Stimulated activated CD8-positive, alpha-beta memory T cell treated with anti-CD3 and anti-CD28 coated beads, Interleukin-2, amount 100 ng/mL, for 1 hour (primary cell): Measurements from ENCODE around the gene SERGEF.

Source experiments
- DNase-seq, 2 donors: peaks; one replicate each; pipeline ENCODE4 v3.0.0-alpha.2; 2020; ENCODE audit warnings: low read depth in 2 of 2

SERGEF gene

GRCh38 chr11:18012906-18013781, at the start of gene SERGEF:
TSS of gene SERGEF (minus strand) at chr11:18013047. CDS start at chr11:18013010, 37 bp downstream.
- peak; percentile 78 to 88 for DNase-seq

DNA sequence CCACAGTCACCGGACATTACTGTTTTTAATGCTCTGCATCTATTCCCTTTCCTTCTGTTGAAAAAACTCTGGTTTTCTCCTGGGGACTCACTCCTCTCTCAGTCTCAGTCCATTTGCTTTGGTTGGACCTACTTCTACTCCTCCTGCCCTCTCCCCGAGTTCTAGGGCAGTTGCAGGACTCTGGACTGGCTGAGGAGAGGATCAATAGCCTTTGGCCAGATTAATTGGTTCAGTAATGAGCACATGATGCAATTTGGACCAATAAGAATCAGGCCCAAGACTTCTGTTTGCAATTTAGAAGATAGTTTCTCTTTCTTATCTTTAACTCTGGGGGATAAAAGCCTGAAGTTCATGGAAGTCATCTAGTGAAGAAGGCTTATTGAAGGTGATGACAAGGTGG, 48.5 kb upstream of the SERGEF start:
- no peak for DNase-seq

DNA sequence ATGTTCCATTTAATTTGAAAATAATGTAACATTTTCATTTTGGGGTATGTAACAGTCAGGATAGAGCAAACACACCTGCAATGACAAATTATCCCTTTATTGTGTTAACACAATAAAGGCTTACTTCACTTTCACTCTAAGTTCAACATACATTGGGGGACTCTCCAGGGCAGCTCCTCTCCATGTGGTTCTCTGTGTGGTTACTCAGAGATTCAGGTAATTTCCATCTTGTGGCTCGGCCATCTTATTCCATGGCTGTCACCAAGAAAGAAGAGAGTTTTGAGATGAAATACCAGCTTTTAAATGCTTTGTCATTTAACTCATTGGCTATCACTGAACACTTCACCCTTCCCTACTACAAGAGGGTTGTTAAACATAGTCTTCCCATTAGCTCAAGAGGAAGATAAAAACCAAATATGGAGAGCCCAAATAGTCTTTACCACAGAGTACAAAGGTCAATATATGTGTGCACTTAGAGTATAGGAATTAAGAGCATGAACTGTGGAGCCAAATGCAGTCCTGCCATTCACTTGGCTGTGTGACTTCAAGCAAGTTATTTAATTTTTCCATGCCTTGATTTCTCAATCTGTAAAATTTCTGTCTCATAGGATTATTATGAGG, 43.8 kb upstream of the SERGEF start:
- DNase-seq, result no peak

DNA sequence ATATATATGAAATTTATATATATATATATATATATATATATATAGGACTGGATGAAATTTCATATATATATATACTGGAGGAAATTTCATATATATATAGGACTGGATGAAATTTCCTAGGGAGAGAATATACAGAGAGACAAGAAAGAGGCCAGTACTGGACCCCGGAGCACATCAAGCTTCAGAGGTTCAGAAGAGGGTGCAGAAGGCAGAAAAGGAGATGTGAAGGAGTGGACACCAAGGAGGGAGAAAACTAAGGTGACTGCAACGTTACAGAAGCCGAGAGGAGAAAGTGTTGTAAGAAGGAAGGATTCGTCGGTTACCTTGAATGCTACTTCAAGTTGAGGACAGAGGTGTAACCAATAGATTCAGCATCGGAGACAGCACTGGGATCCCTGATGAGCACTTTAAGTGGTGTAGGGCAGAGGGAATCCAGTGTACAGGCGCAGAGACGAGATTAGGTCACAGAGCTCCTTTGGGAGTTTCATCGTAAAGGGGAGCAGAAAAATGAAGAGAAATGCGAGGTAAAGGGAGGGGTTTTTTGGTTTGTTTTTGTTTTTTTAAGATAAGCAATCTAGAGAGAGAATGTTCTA, 41.8 kb upstream of the SERGEF start:
- no peak for DNase-seq

- DNase-seq, result no peak
Observed at GRCh38 chr11:18050848-18051247, 38.0 kb upstream of the SERGEF start.

GRCh38 chr11:18046116-18046777, 33.4 kb upstream of the SERGEF start, which contains the start of gene TPH1:
TSS of gene TPH1 (minus strand) at chr11:18046269. CDS start at chr11:18040762, 5,507 bp downstream.
- no peak for DNase-seq

- no peak for DNase-seq
Observed at GRCh38 chr11:18036456-18036855, 23.6 kb upstream of the SERGEF start.

DNA sequence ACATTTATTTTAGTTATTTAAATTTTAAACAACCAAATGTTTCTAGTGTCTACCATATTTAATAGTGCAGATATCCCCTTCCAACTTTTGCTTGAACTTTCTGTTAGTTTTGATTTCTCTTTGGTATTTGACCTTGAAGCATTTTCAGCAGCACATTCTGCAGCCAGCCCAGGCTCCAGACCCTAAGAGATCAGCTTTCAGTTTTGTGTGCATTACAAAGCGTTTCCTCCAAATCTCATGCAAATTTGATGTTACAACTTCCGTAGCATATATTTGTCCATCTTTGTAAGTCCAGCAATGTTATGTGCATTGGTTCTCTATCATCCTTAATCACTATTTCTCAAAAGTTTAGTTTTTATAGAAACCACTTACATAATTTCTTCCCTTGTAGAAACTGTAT, 14.6 kb upstream of the SERGEF start:
- no peak for DNase-seq

GRCh38 chr11:18022419-18022818, 9.6 kb upstream of the SERGEF start:
- no peak for DNase-seq

- no peak for DNase-seq
Observed at GRCh38 chr11:18019650-18020049, 6.8 kb upstream of the SERGEF start.

- DNase-seq, result no peak
Observed at GRCh38 chr11:18016789-18017188, 3.9 kb upstream of the SERGEF start.

GRCh38 chr11:18014876-18015275, 2.0 kb upstream of the SERGEF start:
- no peak for DNase-seq

GRCh38 chr11:18013790-18014507, 1.1 kb upstream of the SERGEF start:
- no peak for DNase-seq

DNA sequence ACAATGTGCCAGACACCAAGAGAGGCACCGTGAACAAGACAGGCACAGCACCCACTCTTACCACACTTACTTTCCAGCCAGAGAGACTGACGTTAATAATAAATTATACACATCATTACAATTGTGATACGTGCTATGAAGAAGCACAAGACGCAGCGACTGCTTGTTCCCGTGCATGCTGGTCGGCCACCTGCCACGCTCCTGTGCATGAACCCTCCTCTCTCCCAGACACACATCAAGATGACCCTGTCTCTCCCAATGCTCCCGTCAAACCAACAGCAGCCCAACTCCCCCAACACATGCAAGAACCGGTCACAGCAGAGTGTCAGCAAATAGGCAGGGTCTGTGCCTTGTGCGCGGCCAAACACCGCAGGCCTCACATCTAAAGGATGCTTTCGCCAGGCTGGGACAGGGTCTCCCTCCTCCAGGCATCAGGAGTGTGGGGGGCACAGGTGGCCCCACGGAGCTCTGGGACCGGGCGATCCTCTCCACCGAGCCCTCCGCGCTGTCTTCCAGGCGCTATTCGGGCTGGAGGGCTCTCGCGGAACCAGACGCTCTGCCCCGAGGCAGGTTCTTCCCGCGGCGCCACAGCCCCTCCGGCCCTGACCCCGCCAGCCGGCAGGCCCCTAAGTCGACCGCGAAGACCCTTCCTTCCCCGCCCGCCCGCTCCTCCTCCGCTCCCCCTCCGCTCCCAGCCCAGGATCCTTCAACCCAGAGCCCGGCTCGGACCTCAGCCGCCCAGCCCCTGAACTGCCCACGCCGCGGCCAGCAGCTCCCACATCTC, 533 bp downstream of the SERGEF start:
- no peak for DNase-seq

DNA sequence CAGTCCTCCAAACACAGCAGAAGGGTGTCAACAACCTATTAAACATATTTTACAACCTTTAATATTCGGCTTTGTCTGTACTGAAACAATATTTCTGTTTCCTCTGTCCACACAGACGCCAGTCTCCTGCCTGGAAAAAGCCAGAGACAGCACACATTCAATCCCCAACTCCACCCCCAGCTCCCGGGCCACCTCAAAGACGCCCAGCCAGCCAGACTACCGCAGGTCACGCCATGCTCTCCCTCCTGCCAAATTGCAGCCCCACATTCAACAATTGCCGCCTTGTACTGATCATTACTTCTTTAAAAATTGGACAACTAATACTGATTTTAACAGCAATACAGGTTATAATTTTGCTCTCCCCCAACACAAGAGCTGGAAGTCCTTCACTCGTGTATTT, 1.2 kb downstream of the SERGEF start:
- no peak for DNase-seq

- no peak for DNase-seq
Observed at GRCh38 chr11:18010977-18011586, 1.8 kb downstream of the SERGEF start.

GRCh38 chr11:18010121-18010670, 2.7 kb downstream of the SERGEF start:
- no peak for DNase-seq

- DNase-seq, result no peak
Observed at GRCh38 chr11:18005376-18006129, 7.3 kb downstream of the SERGEF start.

- DNase-seq, result no peak
Observed at GRCh38 chr11:18001191-18001590, 11.7 kb downstream of the SERGEF start.
